ENCODE data around the gene KREMEN2. TPM values are rescaled to one million over a fixed set of nuclear protein-coding genes. Genes with fewer than 3 reads are reported as not detected.

Gene KREMEN2
- total and polyA plus RNA-seq, 2 of the 8 experiments (the other 6 are each of a cell fraction or from before 2014, with no cell fraction given), result 6.6 to 7.0 TPM

DNA sequence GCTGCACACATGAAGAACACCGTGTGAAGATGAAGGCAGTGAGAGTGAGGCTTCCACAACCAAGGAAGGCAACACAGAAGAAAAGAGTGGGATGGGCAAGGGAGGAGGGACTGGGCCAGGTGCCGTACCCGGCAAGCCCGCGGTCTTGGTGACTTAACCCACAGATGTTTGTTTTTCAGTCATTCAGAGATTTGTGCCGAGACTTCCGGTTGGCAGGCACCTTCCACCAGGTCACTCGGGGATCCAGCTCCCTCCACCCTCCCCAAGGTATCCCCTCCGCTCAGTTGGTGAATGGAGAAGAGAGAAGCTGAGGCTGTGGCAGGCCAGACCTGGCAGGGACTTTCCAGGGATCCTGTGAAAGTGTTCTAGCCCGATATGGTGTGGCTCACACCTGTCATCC lies 4.9 kb upstream of the KREMEN2 start:
- Histone ChIP-seq H3K27me3 (replicated peaks in 1 of 4; ENCODE audit: control insufficient read depth in 3 of 4, extremely low read depth in 1 of 4, insufficient read depth in 3 of 4, low read length in 3 of 4) (no peaks in the 10 kb centered on the region; a peak in 2 of 7 replicates), H3K79me2 (ENCODE audit: control insufficient read depth in 1 of 2, insufficient read depth in 2 of 2, low read length in 2 of 2) (no peaks in the 10 kb centered on the region), H3K9ac (replicated peaks in 1 of 4; ENCODE audit: extremely low read depth in 1 of 4, low read depth in 3 of 4, low read length in 3 of 4) (no peak overlapping the region), H2BK12ac (ENCODE audit: low read depth, low read length) (peak overlapping the region; percentile 75; the same call in 1 of the 2 replicates), H3K23ac (ENCODE audit: insufficient read length) (no peak overlapping the region), H2BK15ac (ENCODE audit: low read length) (peak overlapping the region; percentile 97; the same call in 1 of the 2 replicates), H2AFZ (ENCODE audit: low read length) (no peak overlapping the region), H4K20me1 (replicated peaks in 1 of 2; ENCODE audit: control insufficient read depth in 1 of 2, insufficient read depth in 2 of 2, low read length in 2 of 2) (no peaks in the 10 kb centered on the region), H3K36me3 (ENCODE audit: control insufficient read depth in 2 of 4, insufficient read depth in 4 of 4, low read length in 3 of 4) (no peaks in the 10 kb centered on the region), H2BK120ac (replicated peaks; ENCODE audit: low read depth, low read length) (no peak overlapping the region), H4K8ac (ENCODE audit: extremely low read depth, insufficient read depth, low read length) (no peak overlapping the region; the same call in none of the 2 replicates), H2BK20ac (ENCODE audit: low read length) (no peak overlapping the region), H3K27ac (ENCODE audit: low read depth, low read length) (no peak overlapping the region), H2AK5ac (ENCODE audit: low read depth, low read length) (no peak overlapping the region), H4K91ac (replicated peaks; ENCODE audit: insufficient read length, low read length) (no peak overlapping the region), H3K4me2 (ENCODE audit: insufficient read depth in 1 of 2, low read depth in 2 of 2, low read length in 2 of 2) (no peak overlapping the region), H4K5ac (ENCODE audit: insufficient read length, low read depth, low read length) (no peak overlapping the region), H3K4me3 (ENCODE audit: extremely low read depth in 1 of 4, insufficient read depth in 2 of 4, low read depth in 3 of 4, low read length in 4 of 4) (no peak overlapping the region), H3K9me3 (ENCODE audit: insufficient read depth in 2 of 2, low read depth in 1 of 2, low read length in 1 of 2) (no peaks in the 10 kb centered on the region), H3K14ac (ENCODE audit: insufficient read length) (no peak overlapping the region), H3K18ac (ENCODE audit: extremely low read depth, low read length) (no peak overlapping the region), H3K4me1 (replicated peaks in 1 of 4; ENCODE audit: control insufficient read depth in 3 of 4, insufficient read depth in 4 of 4, low read length in 3 of 4) (peaks cover 3 to 30% (median 27%) of the 10 kb centered on the region in 4 experiments), H3K56ac (replicated peaks; ENCODE audit: insufficient read length, low read depth, low read length) (no peak overlapping the region), H3K23me2 (ENCODE audit: low read depth, low read length) (peaks cover 12% of the 10 kb centered on the region; the same call in 1 of the 2 replicates), H2BK5ac (ENCODE audit: low read depth, low read length) (peak overlapping the region; percentile 26; the same call in 1 of the 2 replicates), H3K4ac (replicated peaks; ENCODE audit: insufficient read length, low read depth, low read length) (no peak overlapping the region), H3K79me1 (ENCODE audit: low read depth, low read length) (no peaks in the 10 kb centered on the region)
- POLR2A ChIA-PET (ENCODE audit: partially characterized antibody), result interaction anchor here (0.6 to 25.4 kb wide), 6 partner anchors 8 to 91 kb away, joined by 3 to 455 read pairs (median 10); partner anchors contain the start of genes CLDN6, HCFC1R1, PAQR4 and THOC6
- WGBS, 2 experiments (ENCODE audit: extremely low coverage in 1 of 2, insufficient coverage in 1 of 2, insufficient read length in 1 of 2, insufficient replicate concordance in 2 of 2, low coverage in 1 of 2, low lambda C conversion rate in 2 of 2, missing lambda C conversion rate in 1 of 2), result 85% methylated on average over 10 of the region's 10 CpGs; no CpG with 5 or more reads in 1 of the 2 experiments
- CTCF ChIA-PET (ENCODE audit: partially characterized antibody), result interaction anchor here (0.6 to 5.6 kb wide), 12 partner anchors 9 to 105 kb away, joined by 3 to 41 read pairs (median 4); partner anchors contain the start of gene PKMYT1
- DNase-seq (ENCODE audit: low read depth in 1 of 2, low spot score in 2 of 2), result no peak
- no peak for FAIRE-seq
- TF ChIP-seq EGR1 (IDR thresholded peaks at IDR 0.05; ENCODE audit: borderline replicate concordance, low read depth, low read length), result no peak
- TF ChIP-seq RXRA (IDR thresholded peaks at IDR 0.05; ENCODE audit: insufficient read depth, low read depth, low read length), result no peak
- no peak for TF ChIP-seq SIN3A (conservative IDR thresholded peaks at IDR 0.05 in 1 of 2, IDR thresholded peaks at IDR 0.05 in 1 of 2; ENCODE audit: low read depth in 1 of 2, low read length in 2 of 2)
- TF ChIP-seq CTBP2 (IDR thresholded peaks at IDR 0.05; ENCODE audit: borderline replicate concordance, insufficient read depth, insufficient read length, low read length), result no peak
- TF ChIP-seq, protein P1, sequence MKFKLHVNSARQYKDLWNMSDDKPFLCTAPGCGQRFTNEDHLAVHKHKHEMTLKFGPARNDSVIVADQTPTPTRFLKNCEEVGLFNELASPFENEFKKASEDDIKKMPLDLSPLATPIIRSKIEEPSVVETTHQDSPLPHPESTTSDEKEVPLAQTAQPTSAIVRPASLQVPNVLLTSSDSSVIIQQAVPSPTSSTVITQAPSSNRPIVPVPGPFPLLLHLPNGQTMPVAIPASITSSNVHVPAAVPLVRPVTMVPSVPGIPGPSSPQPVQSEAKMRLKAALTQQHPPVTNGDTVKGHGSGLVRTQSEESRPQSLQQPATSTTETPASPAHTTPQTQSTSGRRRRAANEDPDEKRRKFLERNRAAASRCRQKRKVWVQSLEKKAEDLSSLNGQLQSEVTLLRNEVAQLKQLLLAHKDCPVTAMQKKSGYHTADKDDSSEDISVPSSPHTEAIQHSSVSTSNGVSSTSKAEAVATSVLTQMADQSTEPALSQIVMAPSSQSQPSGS (IDR thresholded peaks at IDR 0.05; ENCODE audit: low read length), result no peak
